ENCODE data around the gene BLOC1S1.
A peak's percentile ranks its signal among the peaks of the same experiment; 100 is the strongest.

DNA sequence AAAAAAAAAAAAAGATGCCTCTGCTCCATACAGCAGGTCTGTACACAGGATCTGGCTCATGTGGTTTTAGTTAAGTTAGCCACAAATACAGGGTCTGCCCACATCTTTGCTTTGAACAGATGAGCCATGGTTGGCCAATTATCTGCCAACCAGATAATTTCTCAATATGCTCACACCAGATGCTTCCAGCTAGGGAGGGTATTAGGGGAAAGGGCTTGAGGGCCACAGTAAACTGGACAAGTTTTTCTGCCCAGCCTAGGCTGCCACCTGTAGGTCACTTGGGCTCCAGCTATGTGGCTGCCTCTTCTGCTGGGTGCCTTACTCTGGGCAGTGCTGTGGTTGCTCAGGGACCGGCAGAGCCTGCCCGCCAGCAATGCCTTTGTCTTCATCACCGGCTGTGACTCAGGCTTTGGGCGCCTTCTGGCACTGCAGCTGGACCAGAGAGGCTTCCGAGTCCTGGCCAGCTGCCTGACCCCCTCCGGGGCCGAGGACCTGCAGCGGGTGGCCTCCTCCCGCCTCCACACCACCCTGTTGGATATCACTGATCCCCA is 5.1 kb downstream of the BLOC1S1 start:
- TF ChIP-seq POLR2A (IDR thresholded peaks at IDR 0.05) = no peak
- TF ChIP-seq, protein P1, sequence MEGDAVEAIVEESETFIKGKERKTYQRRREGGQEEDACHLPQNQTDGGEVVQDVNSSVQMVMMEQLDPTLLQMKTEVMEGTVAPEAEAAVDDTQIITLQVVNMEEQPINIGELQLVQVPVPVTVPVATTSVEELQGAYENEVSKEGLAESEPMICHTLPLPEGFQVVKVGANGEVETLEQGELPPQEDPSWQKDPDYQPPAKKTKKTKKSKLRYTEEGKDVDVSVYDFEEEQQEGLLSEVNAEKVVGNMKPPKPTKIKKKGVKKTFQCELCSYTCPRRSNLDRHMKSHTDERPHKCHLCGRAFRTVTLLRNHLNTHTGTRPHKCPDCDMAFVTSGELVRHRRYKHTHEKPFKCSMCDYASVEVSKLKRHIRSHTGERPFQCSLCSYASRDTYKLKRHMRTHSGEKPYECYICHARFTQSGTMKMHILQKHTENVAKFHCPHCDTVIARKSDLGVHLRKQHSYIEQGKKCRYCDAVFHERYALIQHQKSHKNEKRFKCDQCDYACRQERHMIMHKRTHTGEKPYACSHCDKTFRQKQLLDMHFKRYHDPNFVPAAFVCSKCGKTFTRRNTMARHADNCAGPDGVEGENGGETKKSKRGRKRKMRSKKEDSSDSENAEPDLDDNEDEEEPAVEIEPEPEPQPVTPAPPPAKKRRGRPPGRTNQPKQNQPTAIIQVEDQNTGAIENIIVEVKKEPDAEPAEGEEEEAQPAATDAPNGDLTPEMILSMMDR (IDR thresholded peaks at IDR 0.05) = peak in 3 of 4 experiments; percentile 48 to 64 (median 52)

All from sigmoid colon (tissue), 3 donors.